ENCODE measurements around the gene MAPK8IP3.
A peak's percentile ranks its signal among the peaks of the same experiment; 100 is the strongest.

Gene MAPK8IP3

GRCh38 chr16:1706386-1707192 lies 594 bp downstream of the MAPK8IP3 start:
- Histone ChIP-seq H3K4me3 (ENCODE audit: low read depth, low read length) (peak overlapping the region; percentile 98), H3K36me3 (peaks cover 7% of the 10 kb centered on the region), H3K4me1 (peaks cover 4% of the 10 kb centered on the region; the same call in 1 of the 2 replicates), H3K9me3 (no peaks in the 10 kb centered on the region), H3K27me3 (no peaks in the 10 kb centered on the region)
- no peak for TF ChIP-seq CTCF (IDR thresholded peaks at IDR 0.05; ENCODE audit: low read depth, low read length)
- DNase-seq = peak; percentile 57

GRCh38 chr16:1707193-1707790 lies 1.3 kb downstream of the MAPK8IP3 start:
- no peak for DNase-seq
- H3K4me1 ChIP-seq = peaks cover 4% of the 10 kb centered on the region; the same call in 1 of the 2 replicates
- peaks cover 4% of the 10 kb centered on the region for H3K36me3 ChIP-seq
- no peak for TF ChIP-seq CTCF (IDR thresholded peaks at IDR 0.05; ENCODE audit: low read depth, low read length)
- no peaks in the 10 kb centered on the region for H3K9me3 ChIP-seq
- peak overlapping the region; percentile 98 for H3K4me3 ChIP-seq (ENCODE audit: low read depth, low read length)
- H3K27me3 ChIP-seq = no peaks in the 10 kb centered on the region

- H3K27me3 ChIP-seq = no peaks in the 10 kb centered on the region
- peaks cover 4% of the 10 kb centered on the region; the same call in 1 of the 2 replicates for H3K4me1 ChIP-seq
- H3K36me3 ChIP-seq = no peaks in the 10 kb centered on the region; the same call in 1 of the 2 replicates
- peak overlapping the region; percentile 98 for H3K4me3 ChIP-seq (ENCODE audit: low read depth, low read length)
- H3K9me3 ChIP-seq = no peaks in the 10 kb centered on the region
- DNase-seq = no peak
- TF ChIP-seq CTCF (IDR thresholded peaks at IDR 0.05; ENCODE audit: low read depth, low read length) = no peak
These were observed 2.2 kb downstream of the MAPK8IP3 start for GRCh38 chr16:1708083-1708767.

- H3K36me3 ChIP-seq = no peaks in the 10 kb centered on the region; the same call in 1 of the 2 replicates
- DNase-seq = peak; percentile 71
- peaks cover 4% of the 10 kb centered on the region; the same call in 1 of the 2 replicates for H3K4me1 ChIP-seq
- H3K27me3 ChIP-seq = no peaks in the 10 kb centered on the region
- no peaks in the 10 kb centered on the region for H3K9me3 ChIP-seq
- TF ChIP-seq CTCF (IDR thresholded peaks at IDR 0.05; ENCODE audit: low read depth, low read length) = no peak
- peak overlapping the region; percentile 98 for H3K4me3 ChIP-seq (ENCODE audit: low read depth, low read length)
These were observed 2.8 kb downstream of the MAPK8IP3 start for GRCh38 chr16:1708768-1709180.

- Histone ChIP-seq H3K4me1 (peaks cover 8% of the 10 kb centered on the region), H3K9me3 (no peaks in the 10 kb centered on the region), H3K27me3 (no peaks in the 10 kb centered on the region), H3K36me3 (no peaks in the 10 kb centered on the region; the same call in 1 of the 2 replicates), H3K4me3 (ENCODE audit: low read depth, low read length) (peak overlapping the region; percentile 98)
- TF ChIP-seq CTCF (IDR thresholded peaks at IDR 0.05; ENCODE audit: low read depth, low read length) = no peak
- no peak for DNase-seq
These were observed 3.4 kb downstream of the MAPK8IP3 start for GRCh38 chr16:1709356-1709755.
